ENCODE data around the gene RIPK3. TPM values are rescaled to one million over a fixed set of nuclear protein-coding genes. Genes with fewer than 3 reads are reported as not detected.

The RIPK3 gene
- total RNA-seq, 1 donor from 2014 or later, result 0.68 TPM

DNA sequence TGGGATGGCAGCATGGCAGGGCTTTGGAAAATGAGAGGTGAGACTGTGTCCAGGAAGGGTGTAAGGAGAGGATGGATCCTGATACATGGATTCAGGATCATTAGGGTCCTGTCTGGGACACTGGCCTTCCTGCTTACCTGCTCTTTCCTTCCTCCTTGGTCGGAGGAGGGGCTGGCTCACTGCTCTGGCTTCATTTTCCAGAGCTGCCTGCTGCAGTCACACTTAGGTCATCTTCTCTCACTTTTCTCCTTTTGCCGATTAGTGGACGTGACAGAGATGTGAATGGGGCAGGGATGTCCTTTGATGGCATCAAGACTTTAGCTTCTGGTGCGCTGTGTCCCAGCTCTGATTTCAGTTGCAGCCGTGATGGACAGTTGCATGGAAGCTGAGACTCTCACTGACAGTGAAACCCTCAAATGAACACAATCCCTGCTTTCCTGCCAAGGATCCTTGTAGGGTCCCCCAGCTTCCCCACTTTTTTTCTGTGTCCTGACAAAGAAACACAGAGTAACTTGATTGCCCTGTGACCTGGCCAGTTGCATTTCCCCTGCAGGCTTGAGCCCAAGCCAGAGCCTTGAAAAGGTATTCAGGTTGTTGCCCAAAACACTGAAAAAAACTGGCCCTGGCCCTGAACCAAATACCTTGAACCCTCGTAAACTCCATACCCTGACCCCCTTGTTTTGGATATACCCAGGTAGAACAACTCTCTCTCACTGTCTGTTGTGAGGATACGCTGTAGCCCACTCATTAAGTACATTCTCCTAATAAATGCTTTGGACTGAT lies 31.3 kb downstream of the RIPK3 start:
- DNase-seq (ENCODE audit: low spot score), result peak; percentile 71

DNA sequence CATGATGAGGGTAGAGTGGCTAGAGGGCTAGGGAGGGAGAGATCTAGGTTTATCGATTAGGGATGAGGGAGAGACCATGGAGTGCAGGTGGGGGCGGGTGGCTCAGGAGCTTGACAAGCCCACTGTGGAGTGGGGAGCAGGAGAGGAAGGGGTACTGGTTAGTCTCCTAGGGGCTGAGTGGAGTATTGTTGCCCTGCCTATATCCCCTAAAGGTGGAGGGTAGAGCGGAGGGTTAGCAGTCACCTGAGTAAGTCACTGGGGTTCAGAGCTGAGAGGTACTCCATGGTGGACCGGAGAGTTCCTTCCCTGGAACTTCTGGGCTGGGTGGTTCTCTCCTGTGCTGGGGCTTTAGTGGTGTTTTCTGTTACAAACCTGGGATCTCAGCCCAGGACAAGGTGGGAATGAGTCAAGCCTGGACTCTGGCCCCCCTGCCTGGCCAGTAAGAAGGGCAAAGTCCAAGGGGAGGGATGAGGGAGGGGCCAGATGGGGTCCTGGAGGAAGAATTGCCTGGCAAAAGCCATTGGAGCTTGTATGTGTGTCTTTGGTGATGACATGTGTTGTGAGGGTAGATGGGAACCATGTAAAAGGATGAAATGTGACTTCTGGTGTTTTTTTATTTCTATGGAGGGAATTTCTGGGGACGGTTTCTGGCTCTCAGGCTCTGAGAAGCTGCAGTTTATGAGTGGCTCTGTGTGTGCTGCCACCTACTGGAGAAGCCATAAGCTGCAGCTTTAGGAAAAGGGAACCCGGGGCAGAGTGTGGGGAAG lies 32.0 kb downstream of the RIPK3 start, which contains the start of gene CIDEB:
Gene CIDEB, minus strand, starts transcription at position 403 of the 767 bp plus-strand sequence. Its CDS starts 119 bp downstream, at position 284.
- peak; percentile 92 for DNase-seq (ENCODE audit: low spot score)
- ATAC-seq, result peak; percentile 59

More for the DNA sequence above, 31.3 kb downstream of the RIPK3 start:
- peak; percentile 1 for ATAC-seq

DNA sequence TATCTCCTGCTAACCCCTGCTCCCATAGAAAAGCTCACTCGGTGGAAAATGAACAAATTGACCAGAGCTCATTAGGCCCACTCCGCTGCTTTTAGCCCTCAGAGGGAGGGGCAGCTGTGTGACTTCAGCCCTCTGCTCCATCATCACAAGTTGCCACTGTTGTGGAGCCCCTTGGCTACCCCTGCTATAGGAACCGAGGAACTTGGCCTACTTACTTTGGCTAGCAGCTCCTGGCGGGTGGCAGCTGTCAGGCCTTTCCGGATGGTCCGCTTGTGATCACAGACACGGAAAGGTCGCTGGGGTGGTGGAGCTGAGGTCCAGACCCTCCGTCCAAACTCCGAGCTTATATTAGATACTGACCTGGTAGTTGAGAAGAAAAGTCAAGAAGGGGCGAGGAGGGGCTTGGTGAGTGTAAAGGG lies 32.6 kb downstream of the RIPK3 start:
- ATAC-seq, result no peak

DNA sequence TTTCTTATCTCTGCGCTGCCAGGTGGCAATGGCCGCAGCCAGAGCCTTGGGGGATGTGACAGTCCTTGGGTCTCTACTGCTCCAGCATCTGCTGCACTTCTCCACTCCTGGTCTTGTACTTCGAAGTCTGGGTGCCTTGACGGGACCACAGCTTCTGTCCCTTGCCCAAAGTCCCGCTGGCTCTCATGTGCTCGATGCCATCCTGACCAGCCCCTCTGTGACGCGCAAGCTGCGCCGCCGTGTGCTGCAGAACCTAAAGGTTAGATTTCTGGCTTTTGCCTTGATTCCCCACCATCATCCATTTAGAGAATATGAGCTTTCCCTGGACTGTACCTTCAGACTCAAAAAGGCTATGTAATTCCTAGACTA lies 35.8 kb downstream of the RIPK3 start:
- DNase-seq (ENCODE audit: low spot score) (no peak), ATAC-seq (no peak)

More for the DNA sequence above, 32.6 kb downstream of the RIPK3 start:
- DNase-seq (ENCODE audit: low spot score), result no peak

DNA sequence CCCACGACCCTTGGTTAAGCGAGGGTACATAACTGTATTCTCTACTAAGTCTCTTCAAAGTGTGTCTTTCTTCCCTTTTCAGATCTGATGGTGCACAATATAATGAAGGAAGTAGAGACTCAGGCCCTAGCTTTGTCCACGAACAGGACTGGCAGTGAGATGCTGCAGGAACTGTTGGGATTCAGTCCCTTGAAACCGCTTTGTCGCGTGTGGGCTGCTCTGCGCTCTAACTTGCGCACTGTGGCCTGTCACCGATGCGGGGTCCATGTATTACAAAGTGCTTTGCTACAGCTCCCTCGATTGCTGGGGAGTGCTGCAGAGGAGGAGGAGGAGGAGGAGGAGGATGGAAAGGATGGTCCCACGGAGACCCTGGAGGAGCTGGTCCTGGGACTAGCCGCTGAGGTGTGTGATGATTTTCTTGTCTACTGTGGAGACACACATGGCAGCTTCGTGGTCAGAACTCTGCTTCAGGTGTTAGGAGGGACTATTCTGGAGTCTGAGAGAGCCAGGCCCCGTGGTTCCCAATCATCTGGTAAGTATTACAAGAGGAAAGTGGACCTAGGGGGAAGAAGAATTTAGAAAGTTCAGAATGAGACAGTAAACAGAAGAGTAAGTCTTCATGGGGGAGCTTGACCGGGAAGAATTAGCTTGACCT lies 39.3 kb downstream of the RIPK3 start:
- no peak for ATAC-seq

DNA sequence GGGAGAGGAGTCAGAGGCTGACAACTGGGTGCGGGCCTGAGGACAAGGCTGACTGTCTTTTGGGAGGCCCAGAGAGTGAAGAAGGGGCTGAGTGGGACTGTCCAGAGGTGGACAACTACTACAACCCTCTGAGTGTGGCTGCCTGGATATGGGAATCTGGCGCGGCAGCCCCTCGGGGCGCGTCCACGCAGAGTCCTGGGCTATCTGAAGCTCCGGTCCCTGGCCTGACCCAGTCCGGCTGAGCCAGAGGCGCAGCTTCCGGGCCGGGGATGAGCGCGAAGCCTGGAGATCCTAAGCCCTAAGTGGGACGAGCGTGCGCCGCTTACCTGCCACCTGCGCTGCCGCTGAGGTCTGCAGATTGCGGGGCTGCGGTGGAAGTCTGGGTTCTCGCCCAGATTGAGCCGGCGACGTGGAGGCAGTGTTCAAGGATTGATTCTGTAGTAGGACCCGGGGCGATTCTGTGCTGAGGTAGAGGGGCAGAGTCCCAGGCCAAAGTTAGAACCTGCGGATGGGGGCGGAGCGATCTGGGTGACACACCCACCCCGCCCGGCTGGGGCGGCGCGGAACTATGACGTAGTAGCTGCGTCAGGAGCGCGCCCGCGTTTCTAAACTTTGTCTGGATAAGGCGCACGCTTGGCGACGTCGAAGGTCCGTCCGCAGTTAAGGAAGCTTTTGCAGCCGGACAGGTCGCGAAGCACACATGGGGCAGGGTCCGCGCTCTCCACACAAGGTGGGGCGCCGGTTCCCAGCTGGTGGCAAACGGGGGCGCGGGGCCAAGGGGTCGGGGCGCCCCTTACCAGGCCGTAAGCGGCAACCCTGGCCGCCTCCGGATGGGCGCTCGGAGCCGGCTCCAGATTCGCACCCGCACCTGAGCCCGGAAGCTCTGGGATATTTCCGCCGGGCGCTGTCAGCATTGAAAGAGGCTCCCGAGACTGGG lies 40.3 kb downstream of the RIPK3 start, which contains the start of the genes DHRS1 and NOP9:
Gene DHRS1, minus strand, starts transcription at position 526 of the 937 bp plus-strand sequence. CDS start 674 bp downstream, outside the sequence.
Gene NOP9, plus strand, starts transcription at position 596 of the 937 bp plus-strand sequence. Its CDS starts 105 bp downstream, at position 701.
- ATAC-seq (peak; percentile 86), DNase-seq (ENCODE audit: low spot score) (peak; percentile 97)

More for the DNA sequence above, 39.3 kb downstream of the RIPK3 start:
- DNase-seq (ENCODE audit: low spot score), result no peak

DNA sequence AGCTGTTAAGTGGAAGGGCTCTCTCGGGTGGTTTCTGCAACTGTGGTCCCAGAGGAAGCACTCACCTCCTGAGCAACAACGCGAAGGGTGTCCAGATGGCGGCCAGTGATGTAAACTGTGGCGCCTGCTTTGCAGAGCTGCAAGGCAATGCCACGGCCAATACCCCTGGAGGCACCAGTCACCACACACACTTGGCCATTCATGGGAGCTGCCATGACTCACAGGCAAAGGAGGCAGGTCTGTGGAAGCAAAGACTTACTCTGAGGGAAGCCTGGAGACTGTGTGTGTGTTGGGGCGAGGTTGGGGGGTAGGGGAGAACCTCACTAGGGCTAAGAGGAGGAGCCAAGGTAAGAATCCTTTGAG lies 40.9 kb downstream of the RIPK3 start:
- DNase-seq (ENCODE audit: low spot score) (no peak), ATAC-seq (peak; percentile 30)

DNA sequence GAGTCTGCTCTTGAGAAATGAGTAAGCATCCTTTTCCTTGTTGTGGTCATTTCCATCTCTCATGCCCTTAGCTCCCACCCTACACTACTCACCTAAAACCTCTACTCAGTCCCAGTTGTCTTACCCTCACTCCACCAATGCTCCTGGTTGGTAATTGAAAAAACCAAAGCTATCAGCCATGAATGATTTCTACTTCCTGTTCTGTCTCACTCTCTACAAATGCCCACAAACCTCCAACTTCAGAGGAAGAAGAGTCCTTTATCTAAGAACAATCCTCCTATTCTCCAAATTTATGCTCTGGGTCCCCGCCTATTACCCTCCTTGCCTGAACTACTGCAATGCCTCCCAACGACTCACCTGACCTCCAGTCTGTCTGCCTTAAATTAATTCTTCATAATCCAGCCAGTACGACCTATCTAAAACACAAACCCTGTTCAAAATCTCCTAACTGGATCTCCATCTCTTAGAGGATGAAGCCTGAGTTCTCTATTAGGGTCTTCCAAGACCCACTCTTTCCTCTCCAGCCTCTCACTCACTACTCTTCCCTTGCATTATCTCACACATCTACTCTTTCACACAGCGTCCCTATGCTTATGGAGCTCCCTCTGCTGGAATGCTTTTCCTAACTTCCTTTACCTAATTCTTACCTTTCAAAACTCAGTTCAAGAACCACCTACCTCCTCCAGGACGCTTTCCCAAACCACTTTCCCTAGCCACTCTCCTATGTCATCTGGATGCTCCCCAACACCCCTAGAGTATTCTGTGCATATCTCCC lies 42.4 kb downstream of the RIPK3 start:
- ATAC-seq (peak; percentile 33), DNase-seq (ENCODE audit: low spot score) (no peak)

DNA sequence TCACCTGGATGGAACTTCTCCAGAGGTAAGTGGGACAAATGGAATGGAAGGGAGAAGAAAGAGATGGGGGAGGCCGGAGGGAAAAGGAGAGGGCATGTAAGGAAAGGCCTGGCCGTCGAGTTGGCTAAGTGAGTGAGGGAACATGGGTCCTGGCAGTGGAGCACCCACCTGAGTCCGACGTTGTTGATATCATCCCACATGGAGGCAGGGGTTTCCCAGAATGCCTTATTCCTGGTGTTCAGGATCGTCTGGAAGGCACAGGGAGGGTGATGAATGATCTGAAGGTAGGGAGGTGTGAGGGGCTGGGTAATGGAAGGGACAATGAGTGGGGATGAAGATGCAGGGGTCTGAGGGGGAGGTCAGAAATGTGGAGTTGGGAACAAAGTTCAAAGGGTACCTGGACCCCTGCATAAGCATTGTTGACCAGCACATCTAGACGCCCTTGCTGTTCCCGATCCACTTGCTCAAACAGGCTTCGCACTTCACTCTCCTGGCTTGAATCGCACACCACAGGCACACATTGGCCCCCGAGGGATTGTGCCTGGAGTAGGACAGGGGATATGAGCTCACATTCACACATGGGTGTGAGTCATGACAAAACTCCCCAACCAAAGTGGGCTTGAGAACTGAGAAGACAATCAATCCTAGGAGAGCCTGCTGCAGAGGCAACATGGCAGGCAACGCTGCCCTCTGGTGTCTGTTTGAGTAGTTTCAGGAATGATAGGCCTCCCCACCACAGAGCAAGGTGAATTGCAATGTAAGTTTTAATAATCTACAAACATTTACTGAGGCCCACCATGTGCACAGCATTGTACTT lies 43.2 kb downstream of the RIPK3 start:
- no peak for DNase-seq (ENCODE audit: low spot score)
- ATAC-seq, result peak; percentile 37

DNA sequence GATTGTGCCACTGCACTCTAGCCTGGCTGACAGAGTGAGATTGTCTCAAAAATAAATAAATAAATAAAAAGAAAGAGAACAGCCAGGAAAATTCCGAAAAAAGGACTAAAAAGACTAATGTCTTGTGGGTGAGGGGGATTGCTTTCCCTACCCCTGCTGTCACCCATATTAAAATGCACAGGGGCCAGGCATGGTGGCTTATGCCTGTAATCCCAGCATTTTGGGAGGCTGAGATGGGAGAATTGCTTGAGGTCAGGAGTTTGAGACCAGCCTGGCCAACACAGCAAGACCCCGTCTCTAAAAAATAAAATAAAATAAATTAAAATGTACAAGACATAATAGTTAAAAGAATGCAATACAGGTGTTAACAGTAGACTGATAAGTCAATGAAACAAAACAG lies 46.3 kb downstream of the RIPK3 start:
- DNase-seq (ENCODE audit: low spot score), result no peak
- no peak for ATAC-seq

DNA sequence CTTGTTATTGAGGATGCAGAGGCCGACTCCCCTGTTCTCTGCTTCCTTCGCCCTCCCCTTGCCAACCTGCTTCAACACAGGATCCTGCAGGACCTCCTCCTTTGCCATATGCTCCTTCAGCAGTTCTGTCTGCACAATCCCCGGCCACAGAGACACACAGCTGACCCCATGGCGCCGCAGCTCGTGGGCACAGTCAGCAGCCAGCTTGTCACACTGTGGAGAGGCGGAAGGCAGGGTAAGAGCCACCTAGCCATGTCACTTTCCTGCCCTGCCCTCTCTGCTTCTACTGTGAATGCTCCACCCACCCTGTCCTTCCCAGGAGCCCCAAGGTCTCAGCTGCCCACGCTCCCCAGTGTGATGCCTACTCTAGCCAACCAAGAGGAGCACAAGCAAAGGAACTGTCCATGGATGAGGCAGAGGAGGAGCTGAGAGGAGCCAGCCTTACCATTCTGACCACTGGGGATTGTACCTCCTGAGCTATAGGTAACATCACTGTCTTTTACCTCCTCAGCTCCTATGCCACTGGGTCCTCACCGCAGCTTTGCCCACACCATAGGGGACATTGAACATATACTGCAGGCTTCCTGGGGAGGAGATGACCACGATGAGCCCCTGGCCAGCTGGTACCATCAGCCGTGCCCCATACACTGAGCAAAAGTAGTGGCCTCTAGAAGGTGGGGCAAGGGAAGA lies 47.5 kb downstream of the RIPK3 start:
- peak; percentile 7 for ATAC-seq
- DNase-seq (ENCODE audit: low spot score), result no peak

DNA sequence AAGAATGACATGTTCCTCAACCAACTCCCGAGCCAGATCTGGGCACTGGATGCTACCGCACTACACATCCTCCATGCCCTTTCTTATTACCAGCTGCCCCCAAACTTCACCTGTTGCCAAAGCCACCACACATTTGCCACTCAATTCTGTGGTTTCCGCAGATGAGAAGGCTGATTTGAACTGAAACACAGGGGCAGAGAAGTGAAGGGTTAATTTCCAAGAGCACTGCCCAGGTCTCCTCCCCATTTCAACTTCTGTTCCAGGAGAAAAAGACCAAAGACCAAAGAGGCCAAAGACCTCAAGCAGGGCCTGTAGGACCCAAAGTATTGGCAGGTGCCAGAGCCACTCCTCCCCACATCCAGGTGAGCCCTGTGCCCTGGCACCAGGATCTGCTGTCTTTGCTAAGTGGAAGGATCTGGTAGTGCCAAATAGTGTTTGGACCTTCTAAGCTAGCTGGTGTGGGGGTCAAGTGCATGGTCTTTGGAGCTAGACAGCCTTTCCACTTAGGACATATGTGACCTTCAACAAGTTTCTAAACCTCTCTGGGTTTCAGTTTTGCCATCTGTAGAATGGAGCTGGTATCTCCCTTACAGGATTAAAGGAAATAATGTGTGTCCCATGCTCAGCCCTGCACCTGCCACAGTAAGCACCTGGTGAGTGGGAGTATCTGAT lies 48.2 kb downstream of the RIPK3 start:
- ATAC-seq, result peak; percentile 93

DNA sequence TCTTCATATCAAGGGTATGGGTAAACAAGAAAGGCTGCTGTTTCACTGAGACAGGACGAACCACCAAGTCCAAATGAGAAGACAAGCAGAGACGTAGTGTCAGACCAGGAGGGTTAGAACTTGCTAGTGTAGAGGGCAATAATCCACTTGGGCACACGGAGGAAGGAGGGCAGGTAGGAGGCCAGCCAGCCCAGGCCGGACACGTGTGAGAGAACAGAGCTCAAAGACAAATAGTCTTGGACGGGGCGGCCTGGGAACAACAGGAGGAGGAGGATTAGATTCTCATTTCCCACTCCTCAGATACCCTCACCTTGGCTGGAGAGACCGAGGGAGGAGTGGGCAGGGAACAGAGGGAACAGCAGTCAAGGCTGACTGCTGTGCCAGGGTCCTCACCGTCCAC lies 49.0 kb downstream of the RIPK3 start:
- ATAC-seq, result peak; percentile 57
- no peak for DNase-seq (ENCODE audit: low spot score)

More for the DNA sequence above, 48.2 kb downstream of the RIPK3 start:
- DNase-seq (ENCODE audit: low spot score), result peak; percentile 86

DNA sequence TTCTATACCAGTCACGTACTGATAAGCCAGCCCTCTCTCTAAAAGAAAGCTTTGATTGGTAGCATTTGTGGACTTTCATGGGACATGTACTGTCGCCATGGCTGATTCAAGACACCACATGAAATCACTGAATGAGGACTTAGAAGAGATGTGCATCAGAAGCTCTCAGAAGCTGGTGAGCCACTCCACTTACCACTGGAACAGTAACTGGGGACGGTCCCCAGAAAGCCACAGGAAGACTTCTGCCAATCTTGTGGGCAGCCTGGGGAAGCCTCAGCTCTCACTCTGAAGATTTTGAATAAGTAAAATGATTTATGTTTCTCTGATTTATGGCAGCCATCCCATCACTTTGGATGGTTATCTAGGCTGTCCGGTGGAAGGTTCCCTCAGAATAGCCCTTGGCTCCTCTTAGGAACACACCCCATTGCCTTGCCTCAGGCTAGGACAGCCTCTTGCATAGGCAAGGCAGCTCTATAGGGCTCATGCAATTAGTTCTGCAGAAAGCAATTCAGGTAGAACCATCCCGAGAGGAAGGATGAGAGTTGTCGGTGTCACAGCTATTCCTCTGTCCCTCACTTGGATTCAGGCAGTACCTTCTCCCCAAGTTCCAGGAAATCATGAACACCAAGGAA lies 50.0 kb downstream of the RIPK3 start:
- DNase-seq (ENCODE audit: low spot score), result no peak
- ATAC-seq, result no peak

DNA sequence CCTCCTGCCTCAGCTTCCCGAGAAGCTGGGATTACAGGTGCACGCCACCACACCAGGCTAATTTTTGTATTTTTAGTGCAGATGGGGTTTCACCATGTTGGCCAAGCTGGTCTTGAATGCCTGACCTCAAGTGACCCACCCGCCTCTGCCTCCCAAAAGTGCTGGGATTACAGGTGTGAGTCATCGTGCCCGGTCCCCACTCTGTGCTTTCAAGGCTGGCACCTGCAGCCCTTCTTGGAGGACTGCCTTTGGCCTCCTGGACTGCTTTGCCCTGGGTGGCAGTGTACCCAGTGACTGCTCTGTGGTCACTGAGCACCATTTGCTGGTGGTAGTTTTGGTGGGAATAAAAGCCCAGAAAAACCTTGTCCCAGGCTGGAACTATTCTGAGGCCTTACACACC lies 52.8 kb downstream of the RIPK3 start:
- ATAC-seq (no peak), DNase-seq (ENCODE audit: low spot score) (no peak)

Data from left lobe of liver (tissue), 2 donors.